GM21360 (cell line): ENCODE data around the gene ADAMTS1.

ENCODE experiments used
- ATAC-seq: cut with Tn5 transposase; IDR thresholded peaks from one replicate; pipeline ENCODE4 v1.9.1; 2021; ENCODE audit warnings: mild to moderate bottlenecking, moderate library complexity; ENCODE audit not compliant: unreplicated experiment

The ADAMTS1 gene

GRCh38 chr21:26846036-26846931 is 1.1 kb upstream of the ADAMTS1 start:
- no peak for ATAC-seq

- no peak for ATAC-seq
Measured at GRCh38 chr21:26845759-26846035, 488 bp upstream of the ADAMTS1 start.

GRCh38 chr21:26844258-26845065 is 747 bp downstream of the ADAMTS1 start:
- ATAC-seq: no peak

GRCh38 chr21:26843933-26844257 is 1.3 kb downstream of the ADAMTS1 start:
- no peak for ATAC-seq

GRCh38 chr21:26842974-26843932 is 2.0 kb downstream of the ADAMTS1 start:
- no peak for ATAC-seq

GRCh38 chr21:26842300-26842699 is 2.9 kb downstream of the ADAMTS1 start:
- no peak for ATAC-seq

- no peak for ATAC-seq
Measured at GRCh38 chr21:26840912-26841311, 4.3 kb downstream of the ADAMTS1 start.

GRCh38 chr21:26840201-26840600 is 5.0 kb downstream of the ADAMTS1 start:
- no peak for ATAC-seq

- ATAC-seq: no peak
Measured at GRCh38 chr21:26837539-26837938, 7.7 kb downstream of the ADAMTS1 start.

GRCh38 chr21:26836528-26836927 is 8.7 kb downstream of the ADAMTS1 start:
- no peak for ATAC-seq

GRCh38 chr21:26835714-26836265 is 9.4 kb downstream of the ADAMTS1 start:
- ATAC-seq: no peak

- no peak for ATAC-seq
Measured at GRCh38 chr21:26835027-26835713, 10.0 kb downstream of the ADAMTS1 start.

GRCh38 chr21:26834181-26834905 is 10.9 kb downstream of the ADAMTS1 start:
- ATAC-seq: no peak

- ATAC-seq: no peak
Measured at GRCh38 chr21:26833460-26833939, 11.7 kb downstream of the ADAMTS1 start.

- ATAC-seq: no peak
Measured at GRCh38 chr21:26833011-26833410, 12.2 kb downstream of the ADAMTS1 start.

GRCh38 chr21:26832546-26832945 is 12.7 kb downstream of the ADAMTS1 start:
- ATAC-seq: no peak

GRCh38 chr21:26826801-26827200 is 18.4 kb downstream of the ADAMTS1 start:
- no peak for ATAC-seq

GRCh38 chr21:26820509-26820908 is 24.7 kb downstream of the ADAMTS1 start:
- no peak for ATAC-seq

GRCh38 chr21:26819740-26820324 is 25.4 kb downstream of the ADAMTS1 start:
- no peak for ATAC-seq
